ENCODE results near the gene CT45A1. TPM values are rescaled to one million over a fixed set of nuclear protein-coding genes. Genes with fewer than 3 reads are reported as not detected.
"Not testable (repeated sequence)": the region's sequence is repeated elsewhere in the genome, so short reads cannot be mapped to it uniquely, and the experiment has no call there.

The CT45A1 gene
- total RNA-seq, 4 donors from 2014 or later = not detected

- no peak for DNase-seq
- Histone ChIP-seq H3K4me3 (no peak overlapping the region), H3K4me1 (no peaks in the 10 kb centered on the region), H3K27me3 (no peaks in the 10 kb centered on the region), H3K36me3 (no peaks in the 10 kb centered on the region), H3K9me3 (no peaks in the 10 kb centered on the region), H3K27ac (no peak overlapping the region)
- intact Hi-C loops (cut with DNase I; ENCODE audit: low total_unique reads) (no loop called here), in situ Hi-C loops (cut with MboI; ENCODE audit: low sequenced_read_pairs in 4 of 4) (no loop called here)
- no peak for ATAC-seq
- TF ChIP-seq CTCF (IDR thresholded peaks at IDR 0.05 in 4 of 5, conservative IDR thresholded peaks at IDR 0.05 in 1 of 5) (no peak), POLR2A (IDR thresholded peaks at IDR 0.05) (no peak)
Measured at GRCh38 chrX:135707880-135708279, 5.6 kb upstream of the CT45A1 start.

DNA sequence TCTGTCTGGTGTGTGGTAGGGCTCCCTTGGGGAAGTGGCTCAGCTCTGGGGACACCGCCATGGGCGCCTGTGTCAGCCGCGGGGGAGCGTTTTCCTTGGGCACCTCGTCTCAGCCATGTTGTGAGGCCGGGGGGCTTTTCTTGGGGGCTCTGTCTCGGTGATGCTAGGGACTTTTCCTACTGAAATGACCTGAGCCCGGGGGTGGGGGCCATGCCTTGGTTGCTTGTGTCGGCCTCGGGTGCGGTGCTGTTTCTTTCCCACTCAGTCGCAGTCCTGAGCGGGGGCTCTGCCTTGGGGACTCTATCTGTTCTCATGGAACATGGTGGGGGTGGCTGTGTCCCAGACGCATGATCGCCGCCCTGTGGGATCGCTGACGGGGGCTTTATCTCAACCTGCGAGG, 356 bp downstream of the CT45A1 start:
- TF ChIP-seq CTCF (IDR thresholded peaks at IDR 0.05 in 4 of 5, conservative IDR thresholded peaks at IDR 0.05 in 1 of 5) (no peak), POLR2A (IDR thresholded peaks at IDR 0.05) (no peak)
- ATAC-seq (no peak), DNase-seq (no peak)
- no peaks in the 10 kb centered on the region for H3K36me3 ChIP-seq
- H3K4me3 ChIP-seq = no peak overlapping the region
- H3K27ac ChIP-seq = no peak overlapping the region
- H3K4me1 ChIP-seq = no peaks in the 10 kb centered on the region
- in situ Hi-C loops (cut with MboI; ENCODE audit: low sequenced_read_pairs in 4 of 4) (no loop called here), intact Hi-C loops (cut with DNase I; ENCODE audit: low total_unique reads) (no loop called here)
- H3K9me3 ChIP-seq = no peaks in the 10 kb centered on the region
- no peaks in the 10 kb centered on the region for H3K27me3 ChIP-seq

DNA sequence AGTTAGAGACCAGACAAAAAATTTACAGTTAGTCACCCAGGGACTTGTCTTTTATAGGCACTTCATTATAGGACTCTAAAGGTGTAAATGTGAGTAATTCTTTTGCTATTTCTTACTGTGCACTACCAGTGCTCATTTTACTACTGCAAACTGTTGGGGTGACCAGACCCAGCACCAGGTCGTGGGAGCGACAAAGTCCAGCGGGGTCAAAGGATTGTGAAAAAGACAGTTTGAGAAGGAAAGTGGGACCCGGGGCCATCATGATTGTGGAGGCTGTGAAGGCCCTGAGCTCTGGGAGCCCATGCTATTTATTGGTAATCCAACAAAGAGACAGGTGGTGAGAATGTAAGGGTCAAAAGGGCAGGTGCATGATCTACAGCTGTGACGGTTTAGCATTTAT, 21.2 kb downstream of the CT45A1 start:
- H3K4me1 ChIP-seq; H3K27me3 ChIP-seq; intact Hi-C loops (cut with DNase I; ENCODE audit: low total_unique reads); H3K27ac ChIP-seq; DNase-seq; ATAC-seq; in situ Hi-C loops (cut with MboI; ENCODE audit: low sequenced_read_pairs in 4 of 4); H3K36me3 ChIP-seq; H3K4me3 ChIP-seq; H3K9me3 ChIP-seq: not testable (repeated sequence)

GRCh38 chrX:135737366-135738071, 24.1 kb downstream of the CT45A1 start:
- Histone ChIP-seq H3K27me3 (no peaks in the 10 kb centered on the region), H3K27ac (no peak overlapping the region), H3K4me3 (no peak overlapping the region), H3K36me3 (no peaks in the 10 kb centered on the region), H3K4me1 (no peaks in the 10 kb centered on the region), H3K9me3 (no peaks in the 10 kb centered on the region)
- ATAC-seq = no peak
- intact Hi-C loops (cut with DNase I; ENCODE audit: low total_unique reads) (no loop called here), in situ Hi-C loops (cut with MboI; ENCODE audit: low sequenced_read_pairs in 4 of 4) (no loop called here)
- TF ChIP-seq POLR2A (IDR thresholded peaks at IDR 0.05) (no peak), CTCF (IDR thresholded peaks at IDR 0.05 in 4 of 5, conservative IDR thresholded peaks at IDR 0.05 in 1 of 5) (no peak)
- DNase-seq = no peak

- no peak overlapping the region for H3K27ac ChIP-seq
- no peaks in the 10 kb centered on the region for H3K27me3 ChIP-seq
- intact Hi-C loops (cut with DNase I; ENCODE audit: low total_unique reads) = no loop called here
- H3K4me3 ChIP-seq = no peak overlapping the region
- in situ Hi-C loops (cut with MboI; ENCODE audit: low sequenced_read_pairs in 4 of 4) = no loop called here
- ATAC-seq = no peak
- DNase-seq = no peak
- no peaks in the 10 kb centered on the region for H3K36me3 ChIP-seq
- no peaks in the 10 kb centered on the region for H3K9me3 ChIP-seq
- TF ChIP-seq POLR2A (IDR thresholded peaks at IDR 0.05) = no peak
- no peak for TF ChIP-seq CTCF (IDR thresholded peaks at IDR 0.05 in 4 of 5, conservative IDR thresholded peaks at IDR 0.05 in 1 of 5)
- H3K4me1 ChIP-seq = no peaks in the 10 kb centered on the region
Measured at GRCh38 chrX:135740681-135741149, 27.3 kb downstream of the CT45A1 start.

Measured in gastrocnemius medialis (tissue), 4 donors.